Measurements from ENCODE around the gene GGT1. TPM values are rescaled to one million over a fixed set of nuclear protein-coding genes. Genes with fewer than 3 reads are reported as not detected.
"Not testable (repeated sequence)": the region's sequence is repeated elsewhere in the genome, so short reads cannot be mapped to it uniquely, and the experiment has no call there.

Gene GGT1
- total RNA-seq, 1 donor from 2014 or later: 16.9 TPM

DNA sequence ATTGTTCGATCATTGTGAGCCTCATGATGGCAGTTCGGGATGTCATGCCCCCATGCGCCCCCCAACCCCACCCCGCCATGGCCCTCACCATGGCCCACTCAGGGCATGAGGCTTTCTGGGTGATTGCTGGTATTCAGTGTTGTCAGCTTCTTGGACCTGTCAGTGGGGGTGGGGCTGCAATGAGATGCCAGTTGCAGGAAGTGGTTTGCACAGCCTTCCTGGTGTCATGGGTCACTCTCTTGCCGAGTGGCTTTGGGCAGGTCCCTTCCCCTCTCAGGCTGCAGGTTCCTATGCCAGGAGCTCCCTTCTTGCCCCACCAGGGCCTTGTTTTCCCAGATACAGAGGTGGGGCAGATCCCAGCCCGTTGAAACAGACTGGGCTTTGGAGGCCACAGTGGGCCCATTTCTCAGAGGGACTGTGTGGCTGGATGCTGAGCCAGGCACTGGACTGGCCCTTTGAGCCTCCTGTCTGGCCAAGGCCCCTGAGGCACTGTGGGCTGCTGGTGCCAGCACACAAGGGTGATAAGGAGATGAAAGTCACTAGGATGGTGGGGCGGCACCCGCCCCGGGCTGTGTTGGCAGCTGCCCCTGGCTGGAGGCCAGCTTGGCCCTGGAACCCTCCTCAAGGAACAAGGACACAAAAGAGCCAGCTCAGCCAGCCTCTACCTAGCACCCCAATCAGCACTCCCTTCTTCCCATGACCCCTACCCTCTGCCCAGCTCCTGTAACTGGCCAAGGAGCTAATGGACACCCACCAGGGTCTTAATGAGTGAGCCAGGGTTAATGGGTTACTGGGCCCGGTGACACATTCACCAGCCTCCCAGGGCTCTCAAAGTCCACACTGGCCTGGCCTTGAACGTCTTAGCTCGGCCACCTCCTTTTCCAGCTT, 1.5 kb upstream of the GGT1 start:
- DNase-seq (ENCODE audit: low spot score, unreplicated experiment): no peak

DNA sequence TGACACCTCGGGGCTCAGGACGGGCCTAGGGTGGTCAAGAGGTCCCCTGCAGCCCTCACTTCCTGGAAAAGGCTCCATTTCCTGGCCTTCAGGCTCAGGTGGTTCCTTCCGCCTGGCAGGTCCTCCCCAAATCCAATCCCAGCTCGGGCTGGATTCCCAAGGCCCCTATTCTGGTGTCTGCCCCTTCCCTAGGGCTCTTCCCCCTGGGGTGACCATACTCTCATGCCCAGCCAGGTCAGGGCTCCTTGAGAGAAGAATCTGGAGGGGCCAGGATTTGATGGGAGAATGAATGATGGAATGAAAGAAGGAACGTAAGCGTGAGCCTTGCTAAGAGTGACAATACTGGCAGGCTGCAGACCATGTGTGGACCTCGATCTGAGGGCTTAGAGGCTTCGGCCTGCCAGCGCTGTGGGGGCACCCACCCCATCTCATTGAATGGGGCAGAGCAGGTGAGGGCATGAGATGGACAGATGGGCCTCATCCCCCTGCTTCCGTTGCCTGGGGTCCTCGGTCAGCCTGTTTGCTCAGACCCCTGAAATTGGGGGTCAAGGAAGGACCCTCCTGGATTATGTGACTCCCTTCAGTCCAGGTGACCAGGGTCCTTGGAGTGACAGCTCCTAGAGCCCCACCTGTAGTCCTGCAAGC, 766 bp upstream of the GGT1 start:
- DNase-seq (ENCODE audit: low spot score, unreplicated experiment); H3K36me3 Mint-ChIP-seq (ENCODE audit: insufficient read depth); H3K9me3 Mint-ChIP-seq (ENCODE audit: low read depth); H3K4me3 Mint-ChIP-seq (ENCODE audit: low read depth); H3K27me3 Mint-ChIP-seq; H3K27ac Mint-ChIP-seq: not testable (repeated sequence)
- peaks cover 12% of the 10 kb centered on the region for H3K4me1 Mint-ChIP-seq (ENCODE audit: low read depth)

More for the DNA sequence above, 1.5 kb upstream of the GGT1 start:
- Mint-ChIP-seq H3K27me3 (no peaks in the 10 kb centered on the region), H3K36me3 (ENCODE audit: insufficient read depth) (no peaks in the 10 kb centered on the region), H3K4me3 (ENCODE audit: low read depth) (no peak overlapping the region), H3K27ac (no peak overlapping the region), H3K4me1 (ENCODE audit: low read depth) (peaks cover 12% of the 10 kb centered on the region), H3K9me3 (ENCODE audit: low read depth) (no peaks in the 10 kb centered on the region)
- TF ChIP-seq, protein P1, sequence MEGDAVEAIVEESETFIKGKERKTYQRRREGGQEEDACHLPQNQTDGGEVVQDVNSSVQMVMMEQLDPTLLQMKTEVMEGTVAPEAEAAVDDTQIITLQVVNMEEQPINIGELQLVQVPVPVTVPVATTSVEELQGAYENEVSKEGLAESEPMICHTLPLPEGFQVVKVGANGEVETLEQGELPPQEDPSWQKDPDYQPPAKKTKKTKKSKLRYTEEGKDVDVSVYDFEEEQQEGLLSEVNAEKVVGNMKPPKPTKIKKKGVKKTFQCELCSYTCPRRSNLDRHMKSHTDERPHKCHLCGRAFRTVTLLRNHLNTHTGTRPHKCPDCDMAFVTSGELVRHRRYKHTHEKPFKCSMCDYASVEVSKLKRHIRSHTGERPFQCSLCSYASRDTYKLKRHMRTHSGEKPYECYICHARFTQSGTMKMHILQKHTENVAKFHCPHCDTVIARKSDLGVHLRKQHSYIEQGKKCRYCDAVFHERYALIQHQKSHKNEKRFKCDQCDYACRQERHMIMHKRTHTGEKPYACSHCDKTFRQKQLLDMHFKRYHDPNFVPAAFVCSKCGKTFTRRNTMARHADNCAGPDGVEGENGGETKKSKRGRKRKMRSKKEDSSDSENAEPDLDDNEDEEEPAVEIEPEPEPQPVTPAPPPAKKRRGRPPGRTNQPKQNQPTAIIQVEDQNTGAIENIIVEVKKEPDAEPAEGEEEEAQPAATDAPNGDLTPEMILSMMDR (IDR thresholded peaks at IDR 0.05; ENCODE audit: unreplicated experiment): no peak

DNA sequence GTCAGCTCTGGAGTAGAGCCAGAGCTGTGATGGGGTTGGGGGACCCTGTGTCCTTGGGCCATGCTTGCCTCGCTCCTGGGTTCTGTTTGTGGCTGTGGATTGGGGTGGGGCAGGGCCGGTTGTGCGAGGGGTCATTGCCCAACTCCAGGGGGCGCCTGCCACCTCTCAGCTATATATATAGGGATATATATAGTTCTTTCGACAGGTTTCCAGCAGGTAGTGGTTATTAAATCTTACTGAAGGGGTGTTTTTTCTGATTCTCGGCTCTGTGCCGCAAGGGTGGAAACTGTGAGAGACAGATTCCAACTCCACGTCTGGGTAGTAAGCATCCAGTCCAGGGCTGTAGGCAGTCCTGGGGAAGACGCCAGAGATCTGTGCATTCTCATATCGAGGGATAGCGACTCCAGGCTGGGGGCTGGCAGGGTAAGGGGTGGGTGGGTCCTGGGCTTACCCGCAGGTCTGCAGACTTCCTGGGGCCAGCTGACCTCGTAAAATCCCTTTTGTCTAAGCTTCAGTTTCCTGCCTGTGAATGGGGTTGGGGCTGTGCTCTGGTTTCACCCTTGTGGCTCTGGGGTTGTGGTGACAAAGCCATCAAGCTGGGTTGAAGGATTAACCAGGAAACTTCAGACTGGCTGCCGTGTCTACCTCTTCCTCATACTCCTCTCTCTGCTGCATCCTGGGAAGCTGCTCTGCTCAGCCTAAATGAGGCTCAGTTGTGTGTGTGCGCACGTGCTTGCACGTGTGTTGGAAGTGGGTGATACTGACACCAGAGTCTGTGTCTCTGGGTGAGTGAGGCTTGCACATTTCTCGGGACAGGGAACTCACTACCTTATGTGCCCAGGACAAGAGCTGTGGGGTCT, 1.0 kb downstream of the GGT1 start:
- TF ChIP-seq, protein P1 (IDR thresholded peaks at IDR 0.05; ENCODE audit: unreplicated experiment): peak; percentile 46
- H3K36me3 Mint-ChIP-seq (ENCODE audit: insufficient read depth); DNase-seq (ENCODE audit: low spot score, unreplicated experiment); H3K27me3 Mint-ChIP-seq; H3K9me3 Mint-ChIP-seq (ENCODE audit: low read depth): not testable (repeated sequence)
- peak overlapping the region; percentile 67 for H3K4me3 Mint-ChIP-seq (ENCODE audit: low read depth)
- H3K27ac Mint-ChIP-seq: peak overlapping the region; percentile 56
- peaks cover 12% of the 10 kb centered on the region for H3K4me1 Mint-ChIP-seq (ENCODE audit: low read depth)

DNA sequence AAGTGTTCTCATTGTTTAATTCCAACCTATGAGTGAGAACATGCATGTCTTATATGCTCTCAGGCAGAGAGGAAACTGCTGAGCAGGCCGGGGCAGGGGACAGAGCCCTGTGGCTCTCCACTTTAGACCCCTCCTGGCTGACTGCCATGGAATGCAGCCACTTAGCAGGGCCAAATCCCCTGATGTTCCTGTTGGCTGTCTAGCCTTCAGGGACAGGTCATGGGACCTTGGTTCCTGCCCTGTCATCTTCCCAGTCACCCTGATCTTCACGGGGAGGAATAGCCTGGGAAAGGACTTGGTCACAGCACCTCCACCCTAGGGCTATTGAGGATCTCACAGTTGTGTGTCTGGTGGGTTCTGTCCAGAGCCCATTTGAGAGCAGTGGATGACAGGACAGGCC, 3.3 kb downstream of the GGT1 start:
- H3K4me1 Mint-ChIP-seq (ENCODE audit: low read depth): peaks cover 12% of the 10 kb centered on the region
- H3K27me3 Mint-ChIP-seq; H3K36me3 Mint-ChIP-seq (ENCODE audit: insufficient read depth); H3K4me3 Mint-ChIP-seq (ENCODE audit: low read depth); H3K27ac Mint-ChIP-seq; DNase-seq (ENCODE audit: low spot score, unreplicated experiment); H3K9me3 Mint-ChIP-seq (ENCODE audit: low read depth): not testable (repeated sequence)

DNA sequence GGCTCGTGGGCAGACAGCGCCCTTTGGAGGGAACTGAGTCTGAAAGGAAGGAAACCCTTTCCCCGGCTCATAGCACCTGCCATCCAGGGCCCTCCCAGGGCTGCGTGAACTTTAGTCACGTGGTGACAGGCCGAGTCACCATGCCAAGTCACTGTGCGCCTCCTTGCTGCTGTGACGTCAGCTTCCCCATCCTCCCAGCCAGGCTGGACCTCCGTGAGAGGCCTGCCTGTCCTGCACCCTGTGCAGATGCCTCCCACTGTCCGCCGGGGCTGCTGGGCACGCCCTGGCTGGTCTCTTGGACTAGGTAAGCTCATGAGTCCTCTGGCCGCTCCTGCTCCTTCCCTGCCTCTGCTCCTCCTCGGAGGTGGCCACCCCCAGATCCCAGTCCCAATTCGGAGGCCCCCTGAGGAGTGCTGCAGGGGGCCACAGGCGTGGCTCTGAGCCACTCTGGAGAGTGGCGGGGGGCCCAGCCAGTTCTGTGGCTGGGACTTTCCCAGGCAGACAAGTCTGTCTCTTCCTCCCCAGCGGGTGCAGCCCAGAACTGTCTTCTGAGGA, 4.5 kb downstream of the GGT1 start:
- not testable (repeated sequence) for H3K27ac Mint-ChIP-seq; H3K4me3 Mint-ChIP-seq (ENCODE audit: low read depth); DNase-seq (ENCODE audit: low spot score, unreplicated experiment); H3K27me3 Mint-ChIP-seq; H3K9me3 Mint-ChIP-seq (ENCODE audit: low read depth); H3K4me1 Mint-ChIP-seq (ENCODE audit: low read depth); H3K36me3 Mint-ChIP-seq (ENCODE audit: insufficient read depth)

DNA sequence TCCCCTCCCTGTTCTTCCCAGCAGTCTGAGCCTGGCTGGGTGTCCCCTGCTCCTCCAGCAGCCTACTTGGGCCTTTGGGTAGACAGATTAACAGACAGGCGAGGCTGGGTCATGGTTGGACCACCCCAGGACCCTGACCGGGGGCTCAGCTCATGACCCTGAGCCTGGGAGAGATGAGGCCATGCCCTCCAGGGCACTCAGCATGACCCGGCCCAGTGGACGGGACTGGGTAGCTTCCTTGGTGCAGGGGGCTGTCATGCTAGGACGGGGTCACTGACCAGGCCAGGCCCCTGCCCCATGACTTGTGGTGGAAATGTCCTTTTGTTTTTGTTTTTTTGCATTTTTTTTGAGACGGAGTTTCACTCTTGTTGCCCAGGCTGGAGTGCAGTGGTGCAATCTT, 5.3 kb downstream of the GGT1 start:
- H3K27me3 Mint-ChIP-seq; H3K4me3 Mint-ChIP-seq (ENCODE audit: low read depth); H3K4me1 Mint-ChIP-seq (ENCODE audit: low read depth); H3K36me3 Mint-ChIP-seq (ENCODE audit: insufficient read depth); DNase-seq (ENCODE audit: low spot score, unreplicated experiment); H3K27ac Mint-ChIP-seq; H3K9me3 Mint-ChIP-seq (ENCODE audit: low read depth): not testable (repeated sequence)

DNA sequence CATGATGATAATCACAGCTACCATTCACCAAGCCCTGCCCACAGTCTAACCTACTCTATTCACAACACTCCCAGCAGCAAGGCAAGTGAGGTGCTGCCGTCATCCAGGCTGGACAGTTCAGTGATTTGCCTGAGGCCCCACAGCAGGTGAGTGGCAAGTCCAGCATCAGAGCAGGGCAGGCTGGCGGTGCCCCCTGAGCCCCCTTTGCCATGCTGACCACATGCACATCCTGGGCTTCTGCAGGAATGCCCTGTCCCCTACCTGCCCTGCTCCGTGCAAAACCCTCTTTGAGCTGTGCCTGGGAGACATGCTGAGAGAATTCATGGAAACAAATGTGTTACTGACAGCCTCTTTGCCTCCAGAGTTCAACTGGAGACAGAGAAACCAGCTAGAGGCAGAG, 6.9 kb downstream of the GGT1 start:
- not testable (repeated sequence) for H3K4me3 Mint-ChIP-seq (ENCODE audit: low read depth); DNase-seq (ENCODE audit: low spot score, unreplicated experiment); H3K27ac Mint-ChIP-seq; H3K4me1 Mint-ChIP-seq (ENCODE audit: low read depth); H3K9me3 Mint-ChIP-seq (ENCODE audit: low read depth); H3K27me3 Mint-ChIP-seq; H3K36me3 Mint-ChIP-seq (ENCODE audit: insufficient read depth)

DNA sequence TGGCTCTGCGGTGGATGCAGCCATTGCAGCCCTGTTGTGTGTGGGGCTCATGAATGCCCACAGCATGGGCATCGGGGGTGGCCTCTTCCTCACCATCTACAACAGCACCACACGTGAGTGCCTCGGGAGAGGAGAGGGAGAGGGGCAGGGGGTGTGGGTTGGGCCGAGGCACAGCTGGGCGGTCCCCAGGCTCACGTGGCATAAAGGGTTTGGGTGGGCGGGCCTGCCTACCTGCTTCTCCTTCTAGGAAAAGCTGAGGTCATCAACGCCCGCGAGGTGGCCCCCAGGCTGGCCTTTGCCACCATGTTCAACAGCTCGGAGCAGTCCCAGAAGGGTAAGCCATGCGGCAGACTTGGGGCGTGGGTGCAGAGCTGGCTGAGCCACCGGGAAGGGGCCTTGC, 11.8 kb downstream of the GGT1 start:
- H3K4me1 Mint-ChIP-seq (ENCODE audit: low read depth); H3K27me3 Mint-ChIP-seq; H3K36me3 Mint-ChIP-seq (ENCODE audit: insufficient read depth); H3K9me3 Mint-ChIP-seq (ENCODE audit: low read depth); H3K27ac Mint-ChIP-seq; DNase-seq (ENCODE audit: low spot score, unreplicated experiment); H3K4me3 Mint-ChIP-seq (ENCODE audit: low read depth): not testable (repeated sequence)

DNA sequence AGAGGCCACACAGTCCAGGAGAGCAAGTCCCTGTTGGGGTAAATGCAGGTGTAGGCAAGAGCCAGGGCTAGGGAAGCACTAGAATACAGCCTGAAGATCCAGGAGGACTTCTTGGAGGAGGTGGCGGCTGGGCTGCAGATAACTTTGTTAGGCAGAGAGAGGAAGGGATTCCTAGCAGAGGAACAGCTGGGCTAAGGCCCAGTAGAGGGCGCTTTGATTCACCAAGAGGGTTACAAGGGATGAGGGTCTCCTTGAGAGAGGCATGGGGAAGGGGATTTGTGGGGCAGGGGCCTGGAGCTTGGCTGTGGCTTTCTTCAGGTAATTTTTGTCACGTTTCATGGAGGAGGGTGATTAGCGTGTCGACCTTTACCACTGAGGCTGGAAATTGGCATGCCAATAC, 18.3 kb downstream of the GGT1 start:
- H3K9me3 Mint-ChIP-seq (ENCODE audit: low read depth); H3K27ac Mint-ChIP-seq; DNase-seq (ENCODE audit: low spot score, unreplicated experiment): not testable (repeated sequence)

DNA sequence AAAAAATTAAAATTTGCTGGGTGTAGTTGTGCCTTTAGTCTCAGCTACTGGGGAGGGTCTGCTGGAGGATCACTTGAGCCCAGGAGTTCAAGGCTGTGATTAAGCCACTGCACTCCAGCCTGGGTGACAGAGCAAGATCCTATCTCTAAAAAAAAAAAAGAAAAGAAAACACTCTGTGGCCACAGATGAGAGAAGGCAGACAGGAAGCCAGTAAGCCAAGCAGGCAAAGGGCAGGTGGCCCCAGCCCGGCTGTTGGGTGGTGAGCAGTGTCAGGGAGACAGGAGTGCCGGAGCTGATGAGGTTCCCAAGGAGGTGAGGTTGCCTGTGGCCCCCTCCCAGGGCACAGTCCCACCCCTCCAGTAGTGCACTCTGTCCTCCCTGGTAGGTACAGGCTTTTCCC, 19.6 kb downstream of the GGT1 start:
- not testable (repeated sequence) for DNase-seq (ENCODE audit: low spot score, unreplicated experiment); H3K9me3 Mint-ChIP-seq (ENCODE audit: low read depth); H3K27me3 Mint-ChIP-seq; H3K36me3 Mint-ChIP-seq (ENCODE audit: insufficient read depth); H3K4me3 Mint-ChIP-seq (ENCODE audit: low read depth); H3K4me1 Mint-ChIP-seq (ENCODE audit: low read depth)
- peak overlapping the region; percentile 79 for H3K27ac Mint-ChIP-seq

More for the DNA sequence above, 18.3 kb downstream of the GGT1 start:
- not testable (repeated sequence) for H3K4me1 Mint-ChIP-seq (ENCODE audit: low read depth); H3K4me3 Mint-ChIP-seq (ENCODE audit: low read depth); H3K36me3 Mint-ChIP-seq (ENCODE audit: insufficient read depth); H3K27me3 Mint-ChIP-seq
